LNCaP clone FGC (cell line): ENCODE results near the gene TRIM69.

Experiments used
- DNase-seq: peaks from one replicate; pipeline ENCODE4 v3.0.0-alpha.2; 2011; ENCODE audit warnings: low read depth
- H3K4me3 ChIP-seq: 2 replicates; pipeline ENCODE4 v1.5.1; 2011; ENCODE audit warnings: mild to moderate bottlenecking, low read depth, low read length, control low read depth
- TF ChIP-seq, protein P1 (sequence below): IDR thresholded peaks from 2 replicates; pipeline ENCODE4 v1.5.1; 2012; ENCODE audit warnings: mild to moderate bottlenecking; ENCODE audit not compliant: control insufficient read depth, insufficient read depth; ENCODE audit errors: extremely low read depth

Gene TRIM69

DNA sequence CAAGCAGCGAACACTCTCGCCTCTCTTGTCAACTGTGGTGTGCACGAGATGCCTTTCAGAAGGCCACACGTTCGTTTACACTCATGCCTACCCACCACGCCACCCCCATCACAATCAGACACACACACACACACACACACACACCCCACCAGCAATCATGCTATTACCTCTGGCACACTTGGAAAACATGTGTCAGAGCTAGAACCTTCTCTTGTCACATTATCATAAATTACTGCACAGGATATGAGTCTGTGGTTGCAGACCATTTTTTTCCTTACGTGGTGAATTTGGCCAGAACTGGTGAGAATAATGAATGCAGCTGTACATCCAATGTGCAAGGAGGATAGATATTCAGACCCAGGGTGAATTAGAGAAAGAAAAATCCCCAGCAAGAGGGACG is 52.4 kb downstream of the TRIM69 start:
- TF ChIP-seq, protein P1, sequence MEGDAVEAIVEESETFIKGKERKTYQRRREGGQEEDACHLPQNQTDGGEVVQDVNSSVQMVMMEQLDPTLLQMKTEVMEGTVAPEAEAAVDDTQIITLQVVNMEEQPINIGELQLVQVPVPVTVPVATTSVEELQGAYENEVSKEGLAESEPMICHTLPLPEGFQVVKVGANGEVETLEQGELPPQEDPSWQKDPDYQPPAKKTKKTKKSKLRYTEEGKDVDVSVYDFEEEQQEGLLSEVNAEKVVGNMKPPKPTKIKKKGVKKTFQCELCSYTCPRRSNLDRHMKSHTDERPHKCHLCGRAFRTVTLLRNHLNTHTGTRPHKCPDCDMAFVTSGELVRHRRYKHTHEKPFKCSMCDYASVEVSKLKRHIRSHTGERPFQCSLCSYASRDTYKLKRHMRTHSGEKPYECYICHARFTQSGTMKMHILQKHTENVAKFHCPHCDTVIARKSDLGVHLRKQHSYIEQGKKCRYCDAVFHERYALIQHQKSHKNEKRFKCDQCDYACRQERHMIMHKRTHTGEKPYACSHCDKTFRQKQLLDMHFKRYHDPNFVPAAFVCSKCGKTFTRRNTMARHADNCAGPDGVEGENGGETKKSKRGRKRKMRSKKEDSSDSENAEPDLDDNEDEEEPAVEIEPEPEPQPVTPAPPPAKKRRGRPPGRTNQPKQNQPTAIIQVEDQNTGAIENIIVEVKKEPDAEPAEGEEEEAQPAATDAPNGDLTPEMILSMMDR: no peak
- no peak for DNase-seq
- H3K4me3 ChIP-seq: no peak overlapping the region

DNA sequence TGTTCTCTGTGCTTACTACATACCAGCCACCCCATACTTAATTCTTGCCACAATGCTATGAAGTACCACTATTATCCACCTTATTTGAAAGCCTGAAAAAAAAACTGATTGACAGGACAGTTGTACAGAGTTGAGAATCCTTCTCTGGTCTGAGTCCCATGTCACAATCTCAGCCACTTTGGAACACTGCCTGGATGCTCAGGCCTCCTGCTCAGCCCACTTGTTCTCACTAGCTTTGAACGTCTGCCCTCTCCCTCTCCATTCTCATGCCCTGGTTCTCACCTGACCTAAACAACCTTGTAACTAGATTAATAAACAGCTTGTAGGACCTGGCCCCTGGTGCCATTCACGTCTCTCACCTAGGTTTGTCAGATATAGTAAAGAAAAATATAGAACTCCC is 53.9 kb downstream of the TRIM69 start:
- no peak for DNase-seq
- no peak overlapping the region for H3K4me3 ChIP-seq
- TF ChIP-seq, protein P1: no peak

DNA sequence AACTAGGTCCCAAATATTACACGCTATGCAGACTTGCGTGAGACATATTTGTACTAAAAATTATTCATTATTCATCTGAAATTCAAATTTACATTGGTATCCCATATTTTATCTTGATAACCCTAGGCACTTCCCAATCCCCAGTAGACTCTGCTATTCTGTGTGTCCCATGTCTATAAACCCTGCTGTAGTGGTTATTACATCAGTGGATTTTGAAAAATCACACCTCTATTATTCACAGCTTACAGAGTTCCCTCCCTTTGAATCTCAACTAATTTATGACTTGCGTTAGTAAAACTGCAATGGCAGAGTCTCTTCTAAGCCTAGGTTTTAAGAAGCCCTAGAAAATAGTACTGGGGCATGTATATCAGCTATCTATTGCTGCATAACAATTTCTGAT is 54.3 kb downstream of the TRIM69 start:
- H3K4me3 ChIP-seq: no peak overlapping the region
- no peak for DNase-seq
- TF ChIP-seq, protein P1: no peak

DNA sequence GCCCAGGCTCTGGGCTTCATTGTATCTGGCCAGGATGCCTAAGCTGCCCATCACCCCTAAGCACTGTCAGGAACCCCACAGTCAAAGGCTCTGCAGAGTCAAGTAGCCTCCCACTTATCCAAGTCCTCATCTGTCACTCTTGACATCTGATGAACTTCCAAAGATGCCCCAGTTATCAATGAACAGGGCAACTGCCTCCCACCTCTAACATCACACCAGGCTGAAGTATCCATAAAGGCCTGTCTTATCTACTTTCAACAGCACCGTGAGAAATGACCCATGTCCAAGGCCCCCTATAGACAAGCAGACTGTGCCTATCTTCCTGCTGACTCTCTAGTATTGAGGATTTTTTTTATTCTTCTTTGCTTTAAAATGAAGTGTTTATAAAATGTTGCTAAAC is 56.4 kb downstream of the TRIM69 start:
- TF ChIP-seq, protein P1: no peak
- H3K4me3 ChIP-seq: no peak overlapping the region
- no peak for DNase-seq

DNA sequence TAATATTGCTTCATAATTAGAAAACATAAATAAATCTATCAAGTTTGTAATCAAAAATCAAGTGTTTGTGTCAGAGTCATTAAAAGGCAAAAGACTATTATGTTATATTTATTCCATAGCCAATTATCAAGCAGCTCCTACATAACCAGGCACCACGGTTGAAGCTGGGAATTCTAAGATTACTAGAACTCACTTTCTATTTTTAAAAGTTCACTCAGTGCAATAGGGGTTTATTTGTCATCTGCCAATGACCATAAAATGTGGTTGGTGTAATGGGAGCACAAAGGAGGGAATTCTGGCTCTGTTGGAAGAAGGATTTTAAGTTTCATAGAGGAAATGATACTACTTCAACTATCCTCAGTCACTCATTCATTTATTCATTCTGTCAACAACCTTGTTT is 57.7 kb downstream of the TRIM69 start:
- H3K4me3 ChIP-seq: no peak overlapping the region
- TF ChIP-seq, protein P1: no peak
- DNase-seq: no peak

DNA sequence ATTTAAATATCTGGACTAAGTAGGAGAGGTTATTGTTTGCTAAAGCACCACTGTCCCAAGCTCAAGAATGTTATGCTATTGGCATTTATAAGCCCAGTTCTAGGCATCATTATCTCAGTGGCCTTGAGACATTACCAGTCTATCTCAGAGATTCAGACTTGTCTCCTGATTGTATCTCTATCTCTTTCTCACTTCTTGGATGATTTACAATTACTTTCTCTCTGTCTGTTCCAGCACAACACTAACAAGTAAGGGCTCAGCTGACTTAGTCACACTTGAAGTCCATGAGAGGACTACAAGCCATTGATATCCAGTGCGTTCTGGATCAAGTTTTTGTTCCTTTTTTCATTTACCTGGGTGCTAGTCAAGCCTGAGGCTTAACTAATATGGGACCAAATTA is 60.2 kb downstream of the TRIM69 start:
- TF ChIP-seq, protein P1: no peak
- no peak for DNase-seq
- no peak overlapping the region for H3K4me3 ChIP-seq

DNA sequence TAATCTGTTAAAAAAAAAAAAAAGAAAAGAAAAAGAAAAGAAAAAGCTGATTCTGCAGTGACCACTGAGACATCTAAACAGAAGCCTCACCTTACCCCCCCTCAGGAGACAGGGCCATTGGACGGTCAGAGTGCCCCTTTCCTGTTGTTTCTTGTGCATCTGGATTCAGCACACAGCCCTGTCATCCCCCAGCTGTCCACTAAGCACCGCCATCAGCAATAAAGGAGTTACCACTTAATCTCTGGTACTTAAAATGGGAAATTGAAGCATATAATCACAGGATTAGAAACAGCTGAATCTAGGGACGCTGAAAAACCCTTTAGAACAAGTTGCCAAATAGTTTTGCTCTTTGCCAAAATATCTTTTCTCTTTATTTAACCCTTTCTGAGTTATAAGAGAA is 62.5 kb downstream of the TRIM69 start:
- no peak for DNase-seq
- H3K4me3 ChIP-seq: peak overlapping the region; percentile 10; the same call in 1 of the 2 replicates
- TF ChIP-seq, protein P1: peak; percentile 54
